ENCODE measurements around the gene DPP6. TPM values are rescaled to one million over a fixed set of nuclear protein-coding genes. Genes with fewer than 3 reads are reported as not detected.

Gene DPP6
- total RNA-seq, 1 donor from 2014 or later = 1.4 TPM

DNA sequence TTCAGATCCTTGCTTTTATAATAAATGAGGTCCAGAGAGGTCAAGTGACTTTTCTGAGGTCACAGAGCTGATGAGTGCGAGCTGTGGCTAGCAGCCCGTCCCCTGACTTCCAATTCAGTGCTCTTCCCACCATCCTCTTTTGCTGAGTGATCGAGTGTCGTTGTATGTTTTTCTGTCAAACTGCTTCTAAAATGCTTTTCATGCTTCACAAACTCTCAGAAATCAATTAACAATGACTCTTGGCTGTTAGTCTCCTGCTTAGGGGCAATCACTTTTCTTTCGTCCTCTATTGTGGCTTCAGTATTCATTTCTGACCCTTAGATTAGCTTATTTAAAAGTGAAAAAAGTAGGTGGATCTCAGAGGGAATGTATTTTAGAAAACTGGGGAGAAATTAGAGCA, 423.7 kb downstream of the DPP6 start:
- Mint-ChIP-seq H3K9me3 (ENCODE audit: unreplicated experiment) (no peaks in the 10 kb centered on the region), H3K27me3 (ENCODE audit: unreplicated experiment) (no peaks in the 10 kb centered on the region), H3K4me3 (ENCODE audit: unreplicated experiment) (no peak overlapping the region), H3K27ac (ENCODE audit: unreplicated experiment) (no peak overlapping the region), H3K4me1 (ENCODE audit: unreplicated experiment) (peaks cover 5% of the 10 kb centered on the region), H3K36me3 (ENCODE audit: low read depth, unreplicated experiment) (no peaks in the 10 kb centered on the region)
- no peak for DNase-seq (ENCODE audit: low spot score)
- TF ChIP-seq, protein P1, sequence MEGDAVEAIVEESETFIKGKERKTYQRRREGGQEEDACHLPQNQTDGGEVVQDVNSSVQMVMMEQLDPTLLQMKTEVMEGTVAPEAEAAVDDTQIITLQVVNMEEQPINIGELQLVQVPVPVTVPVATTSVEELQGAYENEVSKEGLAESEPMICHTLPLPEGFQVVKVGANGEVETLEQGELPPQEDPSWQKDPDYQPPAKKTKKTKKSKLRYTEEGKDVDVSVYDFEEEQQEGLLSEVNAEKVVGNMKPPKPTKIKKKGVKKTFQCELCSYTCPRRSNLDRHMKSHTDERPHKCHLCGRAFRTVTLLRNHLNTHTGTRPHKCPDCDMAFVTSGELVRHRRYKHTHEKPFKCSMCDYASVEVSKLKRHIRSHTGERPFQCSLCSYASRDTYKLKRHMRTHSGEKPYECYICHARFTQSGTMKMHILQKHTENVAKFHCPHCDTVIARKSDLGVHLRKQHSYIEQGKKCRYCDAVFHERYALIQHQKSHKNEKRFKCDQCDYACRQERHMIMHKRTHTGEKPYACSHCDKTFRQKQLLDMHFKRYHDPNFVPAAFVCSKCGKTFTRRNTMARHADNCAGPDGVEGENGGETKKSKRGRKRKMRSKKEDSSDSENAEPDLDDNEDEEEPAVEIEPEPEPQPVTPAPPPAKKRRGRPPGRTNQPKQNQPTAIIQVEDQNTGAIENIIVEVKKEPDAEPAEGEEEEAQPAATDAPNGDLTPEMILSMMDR (IDR thresholded peaks at IDR 0.05; ENCODE audit: unreplicated experiment) = no peak

DNA sequence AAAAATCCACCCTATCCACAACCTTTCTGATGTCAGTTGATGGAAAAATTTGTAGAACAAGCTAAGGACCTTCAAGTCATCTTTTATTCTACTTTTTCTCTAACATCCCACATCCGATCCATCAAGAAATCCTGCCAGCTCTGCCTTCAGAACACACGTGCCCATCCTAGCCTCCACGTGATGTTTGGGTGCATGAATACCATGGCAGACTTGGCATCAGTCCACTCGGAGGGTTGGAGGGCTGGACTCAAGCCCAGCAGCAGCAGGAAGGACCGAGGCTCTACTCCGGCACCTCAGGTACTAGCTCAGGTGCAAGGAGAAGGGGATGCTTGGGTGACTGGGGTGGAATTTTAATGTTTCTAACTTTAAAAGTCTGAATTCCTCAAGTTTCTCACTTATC, 428.6 kb downstream of the DPP6 start:
- H3K27ac Mint-ChIP-seq (ENCODE audit: unreplicated experiment) = no peak overlapping the region
- H3K4me1 Mint-ChIP-seq (ENCODE audit: unreplicated experiment) = no peaks in the 10 kb centered on the region
- TF ChIP-seq, protein P1 (IDR thresholded peaks at IDR 0.05; ENCODE audit: unreplicated experiment) = no peak
- no peak overlapping the region for H3K4me3 Mint-ChIP-seq (ENCODE audit: unreplicated experiment)
- H3K36me3 Mint-ChIP-seq (ENCODE audit: low read depth, unreplicated experiment) = no peaks in the 10 kb centered on the region
- DNase-seq (ENCODE audit: low spot score) = no peak
- no peaks in the 10 kb centered on the region for H3K27me3 Mint-ChIP-seq (ENCODE audit: unreplicated experiment)
- H3K9me3 Mint-ChIP-seq (ENCODE audit: unreplicated experiment) = no peaks in the 10 kb centered on the region

DNA sequence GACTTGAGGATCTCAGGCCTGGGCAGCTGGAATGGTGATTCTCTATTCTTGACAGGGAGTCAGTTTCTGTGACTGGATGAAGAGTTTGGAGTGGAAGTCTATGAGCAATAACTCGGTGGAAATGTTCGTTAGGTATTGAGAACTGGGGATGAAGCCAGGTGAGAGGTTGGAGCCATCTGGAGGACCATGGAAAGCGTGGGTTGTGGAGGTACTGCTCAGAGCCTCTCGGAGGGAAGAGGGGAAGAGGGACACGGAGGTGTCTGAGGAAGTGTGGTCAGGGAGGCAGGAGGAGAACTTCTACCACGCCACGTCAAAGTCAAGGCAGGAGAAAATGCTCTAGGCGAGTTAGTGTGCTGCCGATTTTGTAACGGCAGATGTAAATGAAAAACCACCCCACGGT, 430.7 kb downstream of the DPP6 start:
- DNase-seq (ENCODE audit: low spot score) = no peak
- Mint-ChIP-seq H3K27ac (ENCODE audit: unreplicated experiment) (no peak overlapping the region), H3K27me3 (ENCODE audit: unreplicated experiment) (no peaks in the 10 kb centered on the region), H3K4me1 (ENCODE audit: unreplicated experiment) (no peaks in the 10 kb centered on the region), H3K36me3 (ENCODE audit: low read depth, unreplicated experiment) (no peaks in the 10 kb centered on the region), H3K4me3 (ENCODE audit: unreplicated experiment) (no peak overlapping the region), H3K9me3 (ENCODE audit: unreplicated experiment) (no peaks in the 10 kb centered on the region)
- TF ChIP-seq, protein P1 (IDR thresholded peaks at IDR 0.05; ENCODE audit: unreplicated experiment) = no peak

DNA sequence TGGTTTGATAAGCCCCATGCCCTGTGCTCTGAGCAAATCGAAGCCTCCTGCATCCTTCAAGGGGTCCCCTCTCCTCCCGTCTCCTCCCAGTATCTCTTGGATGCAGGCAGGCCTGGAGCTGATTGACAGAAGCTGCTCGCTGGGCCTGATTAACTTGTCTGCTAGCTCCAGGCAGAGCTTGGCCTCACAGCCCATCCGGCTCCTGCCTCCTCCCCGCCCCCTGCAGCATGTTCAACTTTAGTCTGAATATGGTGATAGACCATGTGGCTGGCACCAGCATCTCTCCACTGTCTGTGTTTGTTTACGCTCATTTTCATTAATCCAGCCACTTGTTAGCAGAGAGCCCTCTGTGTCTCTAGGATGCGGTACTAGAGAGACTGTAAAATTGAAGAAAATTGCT, 432.2 kb downstream of the DPP6 start:
- Mint-ChIP-seq H3K4me3 (ENCODE audit: unreplicated experiment) (no peak overlapping the region), H3K27me3 (ENCODE audit: unreplicated experiment) (peaks cover 2% of the 10 kb centered on the region), H3K36me3 (ENCODE audit: low read depth, unreplicated experiment) (no peaks in the 10 kb centered on the region), H3K27ac (ENCODE audit: unreplicated experiment) (no peak overlapping the region), H3K4me1 (ENCODE audit: unreplicated experiment) (no peaks in the 10 kb centered on the region), H3K9me3 (ENCODE audit: unreplicated experiment) (no peaks in the 10 kb centered on the region)
- DNase-seq (ENCODE audit: low spot score) = no peak
- TF ChIP-seq, protein P1 (IDR thresholded peaks at IDR 0.05; ENCODE audit: unreplicated experiment) = no peak

DNA sequence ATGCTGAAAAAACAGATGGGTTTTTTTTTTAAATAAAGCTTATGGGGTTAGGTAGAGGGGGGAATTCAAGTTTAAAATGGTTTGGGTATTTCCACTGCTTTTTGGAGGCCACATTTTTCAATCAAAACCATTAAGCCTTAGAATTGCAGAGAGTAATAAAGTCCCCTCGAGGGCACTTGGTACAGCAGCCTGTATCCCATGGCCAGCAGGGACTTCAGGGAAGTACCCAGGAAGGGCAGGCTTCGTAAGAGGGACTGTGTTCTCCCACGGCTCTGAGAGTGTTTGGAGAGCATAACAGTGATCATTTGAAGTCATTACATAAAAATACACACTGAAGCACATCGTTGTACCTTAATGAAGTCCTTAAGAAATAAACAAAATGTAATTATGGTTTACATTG, 432.7 kb downstream of the DPP6 start:
- H3K4me1 Mint-ChIP-seq (ENCODE audit: unreplicated experiment) = no peaks in the 10 kb centered on the region
- H3K27me3 Mint-ChIP-seq (ENCODE audit: unreplicated experiment) = peaks cover 2% of the 10 kb centered on the region
- TF ChIP-seq, protein P1 (IDR thresholded peaks at IDR 0.05; ENCODE audit: unreplicated experiment) = no peak
- no peak for DNase-seq (ENCODE audit: low spot score)
- no peak overlapping the region for H3K27ac Mint-ChIP-seq (ENCODE audit: unreplicated experiment)
- no peaks in the 10 kb centered on the region for H3K36me3 Mint-ChIP-seq (ENCODE audit: low read depth, unreplicated experiment)
- H3K9me3 Mint-ChIP-seq (ENCODE audit: unreplicated experiment) = no peaks in the 10 kb centered on the region
- no peak overlapping the region for H3K4me3 Mint-ChIP-seq (ENCODE audit: unreplicated experiment)
